SH-SY5Y (cell line): ENCODE data around the gene GALK1.

Experiments
- GATA2 ChIP-seq: IDR thresholded peaks from 2 replicates; pipeline ENCODE4 v1.6.1; 2011; ENCODE audit warnings: mild to moderate bottlenecking, low read depth, low read length
- GATA3 ChIP-seq: IDR thresholded peaks from 2 replicates; pipeline ENCODE4 v1.6.1; 2011; ENCODE audit warnings: low read depth, mild to moderate bottlenecking, low read length, moderate library complexity

Gene GALK1

GRCh38 chr17:75731716-75732498, 33.1 kb downstream of the GALK1 start:
- TF ChIP-seq GATA2 (no peak), GATA3 (no peak)

- TF ChIP-seq GATA3 (no peak), GATA2 (no peak)
These were observed 33.8 kb downstream of the GALK1 start for GRCh38 chr17:75731086-75731715.

GRCh38 chr17:75730065-75730464, 34.9 kb downstream of the GALK1 start:
- no peak for TF ChIP-seq GATA2
- no peak for TF ChIP-seq GATA3

GRCh38 chr17:75729351-75729750, 35.6 kb downstream of the GALK1 start:
- no peak for TF ChIP-seq GATA3
- no peak for TF ChIP-seq GATA2

GRCh38 chr17:75727391-75727790, 37.6 kb downstream of the GALK1 start:
- TF ChIP-seq GATA2 (no peak), GATA3 (no peak)

GRCh38 chr17:75725504-75725903, 39.5 kb downstream of the GALK1 start:
- no peak for TF ChIP-seq GATA2
- TF ChIP-seq GATA3 = no peak

- TF ChIP-seq GATA2 (no peak), GATA3 (no peak)
These were observed 40.7 kb downstream of the GALK1 start for GRCh38 chr17:75724016-75725003.

GRCh38 chr17:75723171-75723930, 41.6 kb downstream of the GALK1 start:
- TF ChIP-seq GATA3 (no peak), GATA2 (no peak)

- TF ChIP-seq GATA2 = no peak
- TF ChIP-seq GATA3 = no peak
These were observed 42.4 kb downstream of the GALK1 start for GRCh38 chr17:75722542-75723095.

GRCh38 chr17:75722076-75722475, 42.9 kb downstream of the GALK1 start:
- TF ChIP-seq GATA2 (no peak), GATA3 (no peak)

- no peak for TF ChIP-seq GATA2
- TF ChIP-seq GATA3 = no peak
These were observed 43.5 kb downstream of the GALK1 start for GRCh38 chr17:75721463-75722011.

- TF ChIP-seq GATA2 = no peak
- no peak for TF ChIP-seq GATA3
These were observed 44.1 kb downstream of the GALK1 start, which contains the start of gene ITGB4 for GRCh38 chr17:75720656-75721462. Gene ITGB4 (plus strand): TSS chr17:75721459. CDS start chr17:75724704, 3,245 bp downstream.
